ENCODE results near the gene FCN1.

FCN1 gene

DNA sequence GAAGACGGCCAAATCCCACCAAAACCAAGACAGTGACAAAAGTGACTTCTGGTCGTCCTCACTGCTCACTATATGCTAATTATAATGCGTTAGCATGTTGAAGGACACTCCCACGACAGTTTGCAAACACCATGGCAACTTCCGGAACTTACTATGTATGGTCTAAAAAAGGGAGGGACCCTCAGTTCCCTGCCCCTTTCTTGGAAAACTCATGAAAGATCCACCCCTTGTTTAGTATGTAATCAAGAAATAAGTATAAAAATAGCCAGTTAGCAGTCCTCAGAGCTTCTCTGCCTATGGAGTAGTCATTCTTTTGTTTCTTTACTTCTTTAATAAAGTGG lies 27.6 kb downstream of the FCN1 start:
- no peak for DNase-seq

DNA sequence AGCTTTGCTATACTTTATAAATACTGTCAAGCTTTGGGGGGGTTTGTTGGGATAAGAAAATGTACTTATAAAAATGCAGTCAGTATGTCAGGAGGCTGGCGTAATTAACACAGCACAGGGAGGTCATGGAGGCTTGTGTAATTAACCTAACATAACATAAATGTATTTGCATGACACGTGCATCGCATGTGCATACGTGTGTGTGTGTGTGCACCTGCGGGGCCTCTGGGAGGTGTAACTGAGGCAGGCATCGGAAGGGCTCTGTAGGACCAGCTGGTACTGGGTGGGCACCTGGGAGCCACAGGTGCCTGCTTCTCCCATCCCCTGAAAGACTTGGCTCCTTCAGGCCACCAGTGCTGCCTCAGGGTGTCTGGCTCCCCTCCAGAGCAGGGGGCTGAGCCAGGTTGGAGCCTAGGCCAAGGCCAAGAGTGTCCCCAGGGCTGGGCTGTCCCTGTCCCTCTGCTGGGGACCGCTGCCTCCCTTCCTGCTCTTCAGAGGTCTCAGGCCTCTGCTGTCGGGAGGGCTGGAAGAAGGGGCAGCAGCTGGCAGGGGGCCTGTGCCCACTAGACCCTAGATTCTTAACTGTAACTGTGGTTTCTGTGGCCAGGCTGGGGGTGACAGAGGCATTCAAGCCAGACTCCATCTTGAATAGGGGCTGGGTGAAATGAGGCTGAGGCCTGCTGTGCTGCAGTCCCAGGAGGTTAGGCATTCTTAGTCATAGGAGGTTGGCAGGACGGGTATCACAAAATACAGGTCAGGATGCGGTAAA lies 28.1 kb downstream of the FCN1 start:
- DNase-seq: no peak

DNA sequence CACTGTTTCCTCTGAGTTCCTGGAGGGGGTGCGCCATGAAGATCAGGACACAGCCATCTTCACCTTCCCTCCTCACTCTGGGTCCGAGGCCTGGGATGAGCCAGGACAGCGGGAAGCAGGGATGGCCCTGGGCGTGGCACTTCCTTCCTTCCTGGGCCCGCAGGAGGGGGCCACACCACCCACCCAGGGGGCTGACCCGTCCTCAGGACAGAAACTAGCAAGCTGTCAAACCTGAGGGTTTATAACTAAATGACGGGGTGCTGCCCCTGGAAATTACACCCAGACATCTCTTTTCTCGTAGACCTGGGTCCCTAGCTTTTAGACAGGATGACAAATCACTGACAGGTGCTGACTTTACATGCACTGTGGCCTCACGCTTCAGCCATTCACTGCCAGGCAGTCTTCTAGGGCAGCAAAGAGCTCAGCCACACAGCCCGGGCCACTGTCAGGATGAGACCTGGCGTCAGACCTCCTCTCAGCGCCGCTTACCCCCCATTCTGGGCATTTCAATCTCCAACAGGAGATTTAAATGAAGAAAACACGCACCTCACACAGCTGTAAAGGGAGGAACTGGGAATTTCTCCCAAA lies 29.0 kb downstream of the FCN1 start:
- DNase-seq: peak in 1 of 2 experiments; percentile 30

DNA sequence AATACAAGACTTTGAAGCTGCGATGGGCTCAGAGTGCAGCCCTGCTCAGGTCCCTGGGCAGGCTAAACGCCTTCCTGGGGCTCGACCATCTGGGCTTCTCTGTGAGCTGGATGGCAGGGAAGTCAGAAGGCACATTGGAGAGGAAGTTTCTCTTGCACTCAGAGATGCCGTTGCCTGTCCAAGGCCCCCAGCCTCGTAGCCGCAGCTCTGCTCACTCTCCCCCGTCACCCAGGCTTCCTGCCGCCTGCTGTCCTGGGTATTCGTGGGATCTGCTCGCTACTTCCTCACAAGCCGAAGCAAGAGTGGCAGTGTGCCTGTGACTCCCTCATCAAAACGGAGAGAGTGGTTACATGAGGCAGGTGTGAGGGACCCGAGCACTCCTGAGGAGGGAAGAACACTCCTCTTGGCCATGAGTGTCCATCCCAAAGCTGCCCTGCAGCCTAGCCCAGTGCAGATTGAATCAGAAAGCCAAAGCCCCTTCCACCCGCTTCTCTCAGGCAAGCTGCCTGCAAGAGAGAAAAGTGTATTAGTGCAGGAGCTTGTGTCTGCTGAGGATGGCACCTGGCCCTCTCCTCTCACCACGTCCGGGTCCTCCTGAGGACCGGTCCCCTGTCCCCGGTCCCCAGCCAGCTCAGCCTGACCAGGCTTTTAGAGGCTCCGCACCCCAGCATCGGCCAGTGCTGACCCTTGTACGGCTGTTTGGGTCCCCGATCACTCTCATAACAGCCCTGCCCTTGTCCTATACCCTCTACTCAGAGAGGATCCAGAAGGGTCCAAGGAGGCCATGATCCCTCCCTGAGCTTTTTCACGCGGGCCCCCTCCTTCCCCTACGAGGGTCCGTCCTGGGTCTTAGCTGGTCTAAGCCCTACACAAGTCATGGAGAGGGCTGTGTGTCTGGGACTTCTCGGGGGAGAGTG lies 29.8 kb downstream of the FCN1 start:
- DNase-seq: peak in 1 of 2 experiments; percentile 22

DNA sequence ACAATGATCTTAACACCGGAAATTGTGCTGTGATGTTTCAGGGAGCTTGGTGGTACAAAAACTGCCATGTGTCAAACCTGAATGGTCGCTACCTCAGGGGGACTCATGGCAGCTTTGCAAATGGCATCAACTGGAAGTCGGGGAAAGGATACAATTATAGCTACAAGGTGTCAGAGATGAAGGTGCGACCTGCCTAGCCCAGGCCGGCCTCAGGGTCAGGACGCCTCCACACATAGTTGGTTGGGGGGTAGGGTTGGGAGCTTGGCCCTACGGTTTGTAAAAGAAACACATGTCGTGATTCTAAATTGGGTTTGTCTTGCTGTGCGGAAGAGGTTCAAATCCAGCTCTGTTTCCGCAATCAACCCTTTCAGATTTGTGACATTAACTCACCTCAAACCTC lies 30.5 kb downstream of the FCN1 start:
- DNase-seq: no peak

DNA sequence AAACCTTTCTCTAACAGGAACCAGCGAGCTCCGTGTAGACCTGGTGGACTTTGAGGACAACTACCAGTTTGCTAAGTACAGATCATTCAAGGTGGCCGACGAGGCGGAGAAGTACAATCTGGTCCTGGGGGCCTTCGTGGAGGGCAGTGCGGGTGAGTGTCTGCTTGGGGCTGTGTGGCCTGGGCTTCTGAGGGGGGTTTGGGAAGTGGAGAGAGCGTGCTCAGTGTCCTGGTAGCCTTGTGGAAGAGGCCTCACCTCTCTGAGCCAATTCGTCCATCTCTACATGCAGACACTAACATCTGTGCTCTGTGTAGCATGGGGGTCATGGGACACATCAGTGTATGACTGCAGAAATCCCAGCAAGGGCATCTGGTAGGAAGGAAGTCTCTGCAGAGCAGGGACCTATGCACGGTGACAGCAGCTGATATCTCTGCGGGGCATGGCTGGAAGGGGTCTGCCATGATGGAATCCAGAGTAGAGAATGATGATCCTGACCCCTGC lies 31.2 kb downstream of the FCN1 start:
- no peak for DNase-seq

DNA sequence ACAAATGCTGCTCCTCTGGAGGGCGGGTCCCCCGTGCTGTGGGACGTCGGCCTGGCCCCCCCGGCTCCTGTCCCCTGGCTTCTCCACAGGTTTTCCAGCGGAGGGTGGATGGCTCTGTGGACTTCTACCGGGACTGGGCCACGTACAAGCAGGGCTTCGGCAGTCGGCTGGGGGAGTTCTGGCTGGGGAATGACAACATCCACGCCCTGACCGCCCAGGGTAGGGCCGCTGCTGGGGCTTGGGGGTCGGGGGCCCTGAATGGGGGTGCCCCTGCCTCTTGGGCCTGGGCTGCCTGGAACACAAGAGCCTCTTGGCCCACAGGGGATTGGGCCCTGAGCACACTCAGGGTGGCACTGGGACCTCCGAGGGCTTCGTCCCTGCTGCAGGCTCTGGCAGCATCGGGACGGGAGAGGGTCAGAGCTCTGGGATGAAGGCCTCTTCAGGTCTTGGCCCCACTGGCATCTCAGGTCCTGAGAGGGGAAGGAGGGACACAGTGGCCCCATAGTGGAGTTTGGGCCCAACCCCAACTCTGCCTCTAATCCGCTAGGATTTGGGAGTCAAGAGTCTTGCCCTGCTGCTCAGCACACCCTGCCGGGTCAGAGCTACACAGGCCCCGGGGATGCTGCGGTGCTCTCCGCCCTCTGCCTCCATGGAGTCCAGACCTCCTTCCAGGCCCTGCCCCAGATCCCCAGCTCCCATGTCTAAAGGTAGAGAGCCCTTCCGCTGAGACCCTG lies 31.9 kb downstream of the FCN1 start:
- DNase-seq: no peak

DNA sequence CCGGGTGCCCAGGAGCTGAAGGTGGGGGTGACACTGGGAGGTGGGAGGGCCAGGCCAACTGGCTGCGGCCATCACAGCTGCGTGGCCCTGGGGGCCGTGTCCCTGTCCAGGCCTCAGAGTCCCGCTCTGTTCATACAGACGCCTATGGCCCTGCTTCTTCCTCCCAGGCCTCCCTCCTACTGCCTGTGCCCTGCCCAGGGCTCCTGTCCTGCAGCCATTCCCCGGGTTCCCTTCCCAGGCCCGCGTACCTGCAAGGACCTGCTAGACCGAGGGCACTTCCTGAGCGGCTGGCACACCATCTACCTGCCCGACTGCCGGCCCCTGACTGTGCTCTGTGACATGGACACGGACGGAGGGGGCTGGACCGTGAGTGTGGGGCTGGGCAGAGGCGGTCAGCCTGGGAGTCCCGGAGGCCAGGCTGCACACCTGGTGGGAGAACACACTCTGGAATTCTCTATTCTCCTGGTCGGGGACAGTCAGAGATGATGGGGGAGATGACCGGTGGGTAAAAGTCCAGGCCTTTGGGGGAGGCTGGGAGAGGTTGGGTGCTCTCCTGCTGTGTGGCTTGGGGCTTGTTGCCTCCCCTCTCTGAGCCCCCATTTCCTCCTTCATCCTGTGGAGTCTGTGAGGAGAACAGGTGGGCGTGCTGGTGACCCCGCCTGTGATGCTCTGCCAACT lies 32.6 kb downstream of the FCN1 start:
- DNase-seq: no peak

DNA sequence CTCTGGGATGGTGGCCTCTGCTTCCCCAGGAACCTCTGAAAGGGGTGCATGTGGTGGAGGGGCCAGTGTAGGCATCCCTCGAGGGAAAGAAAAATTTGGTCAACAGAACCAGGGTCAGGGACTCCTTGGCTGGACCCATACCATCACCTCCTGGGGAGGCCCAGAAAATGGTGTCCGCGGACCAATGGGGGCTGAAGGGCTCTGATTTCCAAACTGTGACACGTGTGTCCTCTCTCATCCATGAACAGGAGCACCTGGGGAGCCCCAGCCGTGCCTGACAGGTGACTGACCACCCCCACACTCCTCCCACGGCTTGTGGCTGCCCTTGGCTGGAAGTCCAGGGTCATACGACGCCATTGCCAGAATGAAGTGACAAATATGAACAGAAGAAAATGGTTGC lies 33.2 kb downstream of the FCN1 start:
- DNase-seq: no peak

DNA sequence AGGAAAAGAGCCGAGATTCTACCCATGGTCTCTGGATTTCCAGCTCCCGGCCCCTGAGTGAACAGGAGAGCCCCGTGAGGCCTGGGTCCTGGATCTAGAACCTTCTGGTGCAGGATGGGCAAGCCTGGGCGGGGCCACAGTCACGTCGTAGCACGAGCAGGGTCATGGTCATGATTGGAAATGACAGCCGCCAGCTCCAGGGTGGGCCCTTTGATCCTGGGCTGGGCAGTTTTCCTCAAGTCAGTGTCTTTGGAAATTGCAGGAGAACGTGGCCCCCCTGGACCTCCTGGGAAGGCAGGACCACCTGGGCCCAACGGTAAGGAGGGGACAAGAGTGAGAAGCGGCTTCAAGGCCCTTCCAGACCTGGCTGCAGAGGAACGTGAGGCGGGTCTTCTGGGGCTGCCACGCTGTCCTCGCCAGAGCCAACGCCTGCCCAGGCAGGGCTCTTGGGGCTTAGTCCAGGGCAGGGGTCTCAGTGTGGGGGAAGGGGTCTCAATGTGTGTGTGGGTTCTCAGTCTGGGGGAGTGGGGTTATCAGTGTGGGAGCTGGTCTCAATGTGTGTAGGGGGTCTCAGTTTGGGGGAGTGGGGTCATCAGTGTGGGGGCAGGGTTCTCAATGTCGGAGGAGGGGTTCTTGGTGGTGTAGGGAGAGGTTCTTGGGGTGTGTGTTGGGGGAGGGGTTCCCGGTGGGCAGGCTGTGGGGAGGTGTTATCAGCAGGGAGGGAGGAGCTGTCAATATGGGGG lies 34.5 kb downstream of the FCN1 start:
- no peak for DNase-seq

DNA sequence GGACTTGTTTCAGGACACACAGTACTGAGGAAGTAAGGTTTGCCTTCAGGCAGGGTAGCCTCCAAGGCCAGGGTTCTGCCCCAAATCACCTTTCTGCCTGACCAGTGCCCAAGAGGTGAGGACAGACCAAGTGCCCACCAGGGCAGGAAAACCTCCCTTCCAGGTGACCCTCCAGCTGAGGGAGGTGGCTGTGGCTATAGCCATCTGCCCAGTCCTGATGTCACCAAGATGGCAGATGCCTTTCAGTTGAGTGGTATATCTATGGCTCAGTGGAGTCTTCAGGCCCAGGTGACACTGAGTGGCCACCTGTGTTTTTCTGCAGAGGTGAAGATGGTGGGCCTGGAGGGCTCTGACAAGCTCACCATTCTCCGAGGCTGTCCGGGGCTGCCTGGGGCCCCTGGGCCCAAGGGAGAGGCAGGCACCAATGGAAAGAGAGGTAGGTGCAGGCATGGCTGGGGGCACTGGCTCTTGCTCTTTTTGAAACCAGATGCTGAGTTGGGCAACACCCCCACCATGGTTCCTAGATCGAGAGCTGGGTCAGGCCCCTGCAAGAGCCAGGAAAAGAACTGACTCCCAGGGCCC lies 35.4 kb downstream of the FCN1 start:
- no peak for DNase-seq

DNA sequence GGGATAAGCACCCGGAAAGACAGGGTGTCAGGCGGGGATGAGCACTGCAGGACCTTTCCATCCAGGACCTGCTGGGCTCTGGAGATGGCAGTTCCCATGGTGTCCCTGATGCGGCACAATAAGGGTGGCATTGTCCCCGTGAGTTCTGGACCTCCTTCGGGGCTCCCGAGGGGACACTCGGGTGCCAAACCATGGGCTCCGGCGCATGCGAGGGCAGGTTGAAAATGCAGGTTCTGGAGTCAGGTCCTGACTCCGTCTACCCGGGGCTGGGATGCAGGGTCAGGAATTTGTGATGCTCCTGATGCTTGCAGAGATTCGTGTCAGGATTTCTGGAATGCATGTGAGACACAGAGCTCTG lies 36.4 kb downstream of the FCN1 start:
- no peak for DNase-seq

DNA sequence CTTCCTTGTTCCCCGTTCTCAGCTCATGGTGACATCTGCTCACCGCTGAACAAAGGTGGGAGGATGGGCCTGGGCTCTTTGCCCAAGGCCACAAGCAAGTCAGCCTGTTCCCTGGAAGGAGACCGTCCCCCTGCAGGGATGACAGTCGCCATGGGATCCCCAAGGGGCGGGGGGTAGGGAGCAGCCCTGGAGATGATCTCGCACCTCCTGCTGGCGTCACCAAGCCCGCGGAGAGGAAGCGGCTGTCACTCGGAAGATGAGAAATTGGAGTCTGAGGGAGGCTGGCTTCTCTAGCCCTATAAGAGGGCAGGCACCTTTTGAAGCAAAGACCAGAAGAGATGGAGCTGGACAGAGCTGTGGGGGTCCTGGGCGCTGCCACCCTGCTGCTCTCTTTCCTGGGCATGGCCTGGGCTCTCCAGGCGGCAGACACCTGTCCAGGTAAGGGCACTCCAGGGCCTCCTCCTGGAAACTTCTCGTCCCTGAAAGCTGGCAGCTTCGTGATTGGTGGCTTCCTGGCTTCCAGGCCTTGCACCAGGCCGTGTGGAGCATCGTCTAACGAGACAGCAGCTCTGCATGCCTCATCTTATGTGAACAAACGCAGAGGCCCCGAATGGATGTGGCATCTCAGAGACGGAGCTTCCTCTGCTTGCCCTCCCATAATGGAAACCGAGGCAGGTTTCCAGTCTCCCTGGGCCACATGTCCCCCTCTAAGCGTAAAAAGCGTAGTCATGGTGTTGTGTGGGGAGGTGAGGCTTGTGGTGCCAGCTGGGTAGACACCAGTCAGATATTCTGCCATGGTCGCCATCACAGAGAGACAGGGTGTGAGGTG lies 37.0 kb downstream of the FCN1 start, which contains the start of gene FCN2:
Gene FCN2, plus strand, starts transcription at position 327 of the 829 bp plus-strand sequence. Its CDS starts 12 bp downstream, at position 339.
- peak in 1 of 2 experiments; percentile 21 for DNase-seq

DNA sequence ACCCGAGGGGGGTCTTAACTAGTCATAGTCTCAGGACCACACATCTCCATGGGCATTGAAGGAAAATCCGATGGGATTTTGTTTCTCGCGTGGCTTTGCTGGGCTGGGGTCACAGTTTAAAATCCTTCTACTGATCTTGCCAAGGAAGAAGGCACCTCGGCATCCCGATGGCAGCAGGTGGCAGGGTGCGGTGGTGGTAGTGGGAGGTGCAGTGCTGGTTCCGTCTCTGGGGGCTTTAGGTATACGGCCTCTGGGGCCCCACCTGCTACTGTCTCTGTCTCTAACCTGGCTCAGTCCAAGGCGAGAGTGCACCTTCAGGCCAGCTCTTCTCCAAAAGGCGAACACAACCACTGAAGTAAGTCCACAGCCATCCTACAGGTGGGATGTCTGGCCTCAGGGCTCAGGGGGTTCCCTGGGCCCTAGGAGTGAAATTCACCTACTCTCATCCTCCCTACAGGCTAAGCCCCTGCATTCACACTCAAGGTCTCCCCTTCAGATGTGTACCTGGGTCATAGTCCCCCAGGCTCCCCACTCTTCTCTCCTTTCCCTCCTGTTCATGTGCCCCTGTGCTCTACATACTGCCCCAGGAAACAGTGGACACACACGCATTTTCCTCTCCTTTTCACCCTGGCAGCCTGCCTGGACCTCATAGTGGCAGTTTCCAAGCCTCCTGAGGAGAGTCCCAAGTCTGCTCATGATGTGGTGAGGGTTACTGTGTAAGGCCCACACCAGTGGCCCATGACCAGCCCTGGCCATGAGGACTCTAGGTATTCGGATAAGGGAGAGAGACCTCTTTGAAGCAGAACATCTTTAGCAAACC lies 37.8 kb downstream of the FCN1 start:
- no peak for DNase-seq

DNA sequence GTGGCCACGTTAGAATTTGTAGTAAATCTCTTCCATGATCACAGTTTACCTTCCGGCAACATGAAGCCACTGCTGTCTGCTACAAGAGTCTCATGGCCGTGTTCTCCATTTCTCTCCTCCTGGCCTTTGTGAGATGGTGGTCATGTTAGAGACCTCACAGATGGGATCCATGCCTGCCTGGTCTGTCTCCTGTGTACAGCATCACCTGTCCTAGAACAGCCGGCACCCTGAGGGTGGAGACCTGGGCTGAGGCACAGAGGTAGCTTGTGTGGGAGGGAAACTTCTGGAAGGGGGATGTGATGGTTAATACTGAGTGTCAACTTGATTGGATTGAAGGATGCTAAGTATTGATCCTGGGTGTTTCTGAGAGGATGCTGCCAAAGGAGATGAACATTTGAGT lies 40.2 kb downstream of the FCN1 start:
- DNase-seq: no peak

DNA sequence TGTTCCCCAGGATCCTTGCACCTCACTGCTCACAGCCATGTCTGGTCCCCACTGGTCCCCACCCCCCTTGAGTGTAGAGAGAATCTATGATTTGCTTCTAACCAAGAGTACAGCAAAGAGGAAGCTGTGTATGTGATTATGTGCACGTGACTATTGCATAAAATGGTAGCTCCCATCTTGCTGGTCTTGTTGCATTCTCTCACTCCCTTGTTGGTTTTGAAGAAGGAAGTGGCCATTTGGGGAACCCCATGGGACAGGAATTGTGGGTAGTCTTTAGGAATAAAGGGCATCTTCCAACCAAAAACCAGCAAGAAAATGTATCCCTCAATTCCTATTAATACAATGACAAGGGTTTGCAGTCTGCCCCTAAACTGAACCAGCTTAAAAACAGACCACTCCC lies 42.3 kb downstream of the FCN1 start:
- DNase-seq: no peak

DNA sequence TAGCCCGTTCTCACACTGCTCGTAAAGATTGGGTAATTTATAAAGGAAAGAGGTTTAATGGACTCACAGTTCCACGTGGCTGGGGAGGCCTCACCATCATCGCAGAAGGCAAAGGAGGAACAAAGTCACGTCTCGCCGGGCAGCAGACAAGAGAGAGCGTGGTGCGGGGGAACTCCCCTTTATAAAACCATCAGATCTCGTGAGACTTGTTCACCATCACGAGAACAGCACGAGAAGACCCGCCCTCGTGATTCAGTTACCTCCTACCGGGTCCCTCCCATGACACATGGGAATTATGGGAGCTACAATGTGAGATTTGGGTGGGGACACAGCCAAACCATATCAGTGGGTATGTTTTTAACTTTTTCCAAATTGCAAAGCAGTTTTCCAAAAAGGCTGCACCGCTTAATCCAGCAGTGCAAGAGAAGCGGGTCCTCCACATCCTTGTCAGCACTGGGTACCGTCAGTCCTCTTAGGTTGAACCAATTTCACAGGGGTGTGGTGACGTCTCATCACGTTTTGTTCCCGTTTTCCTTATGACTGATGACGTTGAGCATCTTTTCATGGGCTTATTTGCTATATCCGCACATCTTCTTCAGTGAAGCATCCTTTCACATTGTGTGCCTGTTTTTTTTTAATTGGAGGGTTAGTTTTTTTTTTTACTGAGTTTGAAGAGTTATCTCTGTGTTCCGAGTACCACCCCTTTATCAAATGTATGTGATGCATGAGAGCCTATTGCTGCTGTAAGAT lies 45.1 kb downstream of the FCN1 start:
- DNase-seq: no peak

DNA sequence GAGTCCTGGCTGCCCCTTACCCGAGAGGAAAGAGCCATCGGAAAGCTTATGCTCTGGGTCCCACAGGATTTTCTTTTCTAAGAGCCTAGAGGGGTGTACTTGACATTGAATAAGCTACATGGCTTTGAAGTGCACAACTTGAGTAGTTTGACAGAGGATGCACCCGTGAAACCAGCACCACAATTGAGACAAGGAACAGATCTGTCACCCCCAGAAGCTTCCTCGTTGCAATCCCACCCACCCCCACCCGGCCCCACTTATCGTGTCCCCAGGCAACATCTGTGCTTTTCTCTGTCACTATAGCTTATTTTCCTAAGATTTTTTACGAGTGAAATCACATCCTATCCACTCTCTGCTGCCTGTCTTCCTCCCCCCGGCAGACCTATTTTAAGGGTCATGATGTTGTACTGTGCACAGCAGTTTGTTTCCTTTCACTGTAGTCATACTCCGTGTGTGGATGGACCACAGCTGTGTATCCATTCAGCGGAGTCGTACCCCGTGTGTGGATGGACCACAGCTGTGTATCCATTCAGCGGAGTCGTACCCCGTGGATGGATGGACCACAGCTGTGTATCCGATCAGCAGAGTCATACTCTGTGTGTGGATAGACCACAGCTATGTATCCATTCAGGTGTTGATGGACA lies 45.9 kb downstream of the FCN1 start:
- DNase-seq: no peak
